GM23338 (cell line): ENCODE data around the gene WDR41. TPM values are rescaled to one million over a fixed set of nuclear protein-coding genes. Genes with fewer than 3 reads are reported as not detected.
"Not testable (repeated sequence)": the region's sequence is repeated elsewhere in the genome, so short reads cannot be mapped to it uniquely, and the experiment has no call there.

ENCODE experiments used
- ATAC-seq: fragments of 200-7000 bp; cut with Tn5 transposase; 3 replicates; pipeline ENCODE4 v1.9.1; 2020
- DNase-seq: peaks from one replicate; pipeline ENCODE4 v3.0.0-alpha.2; 2015; ENCODE audit warnings: low spot score
- H2AFZ ChIP-seq: fragments of 200-600 bp; sonication (generic); 2 replicates; pipeline ENCODE4 v1.8.0; 2016; ENCODE audit warnings: antibody characterized with exemption, mild to moderate bottlenecking, moderate library complexity
- H3F3A ChIP-seq: fragments of 200-600 bp; sonication (generic); replicated peaks from 2 replicates; pipeline ENCODE4 v1.8.0; 2017; ENCODE audit warnings: antibody characterized with exemption, mixed run types, low read depth
- H3K27ac ChIP-seq: fragments of 200-600 bp; sonication (generic); 2 replicates; pipeline ENCODE4 v1.6.1; 2016; ENCODE audit warnings: low read depth
- H3K27me3 ChIP-seq: fragments of 200-600 bp; sonication (generic); 2 replicates; pipeline ENCODE4 v1.8.0; 2016; ENCODE audit warnings: mild to moderate bottlenecking, mixed run types, moderate library complexity; ENCODE audit not compliant: insufficient read depth
- H3K36me3 ChIP-seq: fragments of 200-600 bp; sonication (generic); 2 replicates; pipeline ENCODE4 v1.8.0; 2016; ENCODE audit warnings: mild to moderate bottlenecking; ENCODE audit not compliant: insufficient read depth
- H3K4me1 ChIP-seq: fragments of 200-600 bp; sonication (generic); 2 replicates; pipeline ENCODE4 v1.8.0; 2016; ENCODE audit warnings: mild to moderate bottlenecking, moderate library complexity; ENCODE audit not compliant: insufficient read depth
- H3K4me2 ChIP-seq: fragments of 200-600 bp; sonication (generic); 2 replicates; pipeline ENCODE4 v1.7.1; 2017; ENCODE audit warnings: mixed run types
- H3K4me3 ChIP-seq: fragments of 200-600 bp; sonication (generic); 2 replicates; pipeline ENCODE4 v1.6.1; 2016; ENCODE audit warnings: mixed run types
- H3K79me2 ChIP-seq: fragments of 200-600 bp; sonication (generic); replicated peaks from 2 replicates; pipeline ENCODE4 v1.8.0; 2017; ENCODE audit warnings: mild to moderate bottlenecking; ENCODE audit not compliant: insufficient read depth
- H3K9me2 ChIP-seq: fragments of 200-600 bp; sonication (generic); 2 replicates; pipeline ENCODE4 v1.8.0; 2017; ENCODE audit not compliant: insufficient read depth
- H4K20me1 ChIP-seq: fragments of 200-600 bp; sonication (generic); replicated peaks from 2 replicates; pipeline ENCODE4 v1.8.0; 2017; ENCODE audit warnings: mild to moderate bottlenecking; ENCODE audit not compliant: insufficient read depth
- H3K27ac Mint-ChIP-seq: 2 replicates; pipeline ENCODE4 v1.8.0; 2020; ENCODE audit warnings: inconsistent platforms, mild to moderate bottlenecking, moderate library complexity, mixed read lengths
- H3K27me3 Mint-ChIP-seq: 3 replicates; pipeline ENCODE4 v1.8.0; 2022; ENCODE audit warnings: low read depth, mild to moderate bottlenecking, moderate library complexity, mixed read lengths, inconsistent platforms; ENCODE audit not compliant: insufficient read depth, poor library complexity
- H3K36me3 Mint-ChIP-seq: 3 replicates; pipeline ENCODE4 v1.8.0; 2021; ENCODE audit warnings: low read depth, mild to moderate bottlenecking, inconsistent platforms, moderate library complexity, mixed read lengths
- H3K4me1 Mint-ChIP-seq: 3 replicates; pipeline ENCODE4 v1.8.0; 2020; ENCODE audit warnings: mild to moderate bottlenecking, inconsistent platforms, mixed read lengths
- H3K4me3 Mint-ChIP-seq: 3 replicates; pipeline ENCODE4 v1.8.0; 2021; ENCODE audit warnings: moderate library complexity, mild to moderate bottlenecking, inconsistent platforms, mixed read lengths
- H3K9me3 Mint-ChIP-seq: 3 replicates; pipeline ENCODE4 v1.8.0; 2020; ENCODE audit warnings: moderate library complexity, mild to moderate bottlenecking, inconsistent platforms, mixed read lengths
- EZH2 ChIP-seq: fragments of 200-600 bp; sonication (generic); IDR thresholded peaks from one replicate; pipeline ENCODE4 v1.8.0; 2017; ENCODE audit warnings: antibody characterized with exemption, mild to moderate bottlenecking, low read depth; ENCODE audit not compliant: unreplicated experiment
- JUNB ChIP-seq: IDR thresholded peaks from one replicate; pipeline ENCODE4 v1.6.1; 2016; ENCODE audit warnings: antibody characterized with exemption; ENCODE audit not compliant: unreplicated experiment
- NANOG ChIP-seq: IDR thresholded peaks from 2 replicates; pipeline ENCODE4 v1.6.1; 2016; ENCODE audit warnings: antibody characterized with exemption, borderline replicate concordance
- ZNF114 ChIP-seq: fragments of 250-450 bp; sonication (Bioruptor Pico); IDR thresholded peaks from 2 replicates; pipeline ENCODE4 v1.5.0; 2020; ENCODE audit warnings: mild to moderate bottlenecking, moderate library complexity
- ZNF331 ChIP-seq: fragments of 250-450 bp; sonication (Bioruptor Pico); IDR thresholded peaks from 2 replicates; pipeline ENCODE4 v1.5.0; 2020; ENCODE audit warnings: low read depth, mild to moderate bottlenecking, moderate library complexity
- polyA plus RNA-seq: library from polyadenylated mRNA; unstranded; fragments of >200 nt; fragmentation: Nextera tagmentation; extraction: Ambion mirVana; gene quantifications from 2 replicates; pipeline ENCODE4 v1.2.1, GENCODE V29; 2016
- total RNA-seq: library from RNA; depleted of rRNA; stranded (reverse); fragments of >200 nt; shearing (Covaris generic); gene quantifications from 2 replicates; pipeline ENCODE4 v1.2.3, GENCODE V29; 2014
- TF ChIP-seq, protein P1 (sequence below): IDR thresholded peaks from one replicate; pipeline ENCODE4 v1.6.1; 2018; ENCODE audit warnings: antibody characterized with exemption; ENCODE audit not compliant: unreplicated experiment
- TF ChIP-seq, protein P2 (sequence below): IDR thresholded peaks from 2 replicates; pipeline ENCODE4 v1.6.1; 2016; ENCODE audit warnings: antibody characterized with exemption

The WDR41 gene
- total and polyA plus RNA-seq, 2 experiments from 2014 or later = 19.1 to 40.4 TPM

DNA sequence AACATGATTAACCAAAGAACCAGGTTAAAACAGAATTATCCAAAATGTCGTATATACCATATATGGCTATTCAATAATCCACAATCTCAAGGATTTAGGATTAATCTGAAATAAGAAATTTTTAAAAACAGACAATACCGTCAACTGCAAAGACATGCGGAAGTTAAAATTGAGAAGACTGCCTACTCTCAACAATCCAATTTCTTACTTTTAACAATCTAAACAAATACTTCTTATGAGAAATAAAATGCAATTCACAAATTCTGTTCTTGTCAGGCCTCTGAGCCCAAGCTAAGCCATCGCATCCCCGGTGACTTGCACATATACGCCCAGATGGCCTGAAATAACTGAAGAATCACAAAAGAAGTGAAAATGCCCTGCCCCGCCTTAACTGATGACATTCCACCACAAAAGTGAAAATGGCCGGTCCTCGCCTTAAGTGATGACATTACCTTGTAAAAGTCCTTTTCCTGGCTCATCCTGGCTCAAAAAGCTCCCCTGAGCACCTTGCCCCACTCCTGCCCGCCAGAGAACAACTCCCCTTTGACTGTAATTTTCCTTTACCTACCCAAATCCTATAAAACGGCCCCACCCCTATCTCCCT, 1.3 kb downstream of the WDR41 start:
- ATAC-seq, H4K20me1 ChIP-seq, H3K9me3 Mint-ChIP-seq, H3F3A ChIP-seq, H3K36me3 ChIP-seq, H3K27ac ChIP-seq, H3K9me2 ChIP-seq, H3K4me1 Mint-ChIP-seq, H3K27me3 Mint-ChIP-seq, H3K36me3 Mint-ChIP-seq: not testable (repeated sequence)
- Histone ChIP-seq H3K4me3 (peak overlapping the region; percentile 85), H3K4me1 (peaks cover 12% of the 10 kb centered on the region), H3K27me3 (peaks cover 22% of the 10 kb centered on the region; the same call in 1 of the 2 replicates), H2AFZ (peak overlapping the region; percentile 97), H3K4me2 (peak overlapping the region; percentile 93), H3K79me2 (peaks cover 25% of the 10 kb centered on the region)
- peak; percentile 29 for DNase-seq
- peak overlapping the region; percentile 90 for H3K4me3 Mint-ChIP-seq
- H3K27ac Mint-ChIP-seq = peak overlapping the region; percentile 87

DNA sequence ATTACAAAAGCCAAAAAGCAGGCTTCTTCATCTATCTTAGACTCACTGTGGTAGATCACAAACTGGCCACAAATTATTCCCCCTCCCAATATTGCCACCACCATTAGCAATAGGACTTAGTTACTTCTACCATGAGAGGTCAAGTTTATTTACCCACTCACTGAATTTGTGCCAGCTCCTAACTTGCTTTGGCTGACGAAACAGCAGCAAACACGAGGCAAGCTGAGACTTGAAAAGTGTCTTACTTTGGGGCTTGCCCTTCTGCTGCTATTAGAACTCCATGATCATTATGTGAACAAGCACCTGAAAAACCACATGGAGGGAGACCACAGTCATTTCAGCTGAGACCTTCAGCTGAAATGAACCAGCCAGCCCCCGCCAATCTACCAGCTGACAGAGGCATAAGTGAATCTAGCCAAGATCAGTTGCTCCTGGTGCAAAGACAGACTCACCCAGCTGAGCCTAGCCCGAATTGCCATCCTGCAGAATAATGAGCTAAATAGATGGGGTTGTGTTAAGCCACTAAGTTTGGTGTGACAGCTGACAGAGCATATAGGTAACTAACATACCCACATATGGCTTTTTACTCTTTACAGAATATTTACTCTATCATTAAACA, 5.7 kb downstream of the WDR41 start:
- H4K20me1 ChIP-seq = no peaks in the 10 kb centered on the region
- H3K4me1 ChIP-seq = peaks cover 8% of the 10 kb centered on the region
- H3F3A ChIP-seq = no peaks in the 10 kb centered on the region
- Mint-ChIP-seq H3K4me1 (peaks cover 8% of the 10 kb centered on the region), H3K9me3 (no peaks in the 10 kb centered on the region), H3K36me3 (peaks cover 25% of the 10 kb centered on the region), H3K27ac (no peak overlapping the region), H3K27me3 (peaks cover 3% of the 10 kb centered on the region), H3K4me3 (no peak overlapping the region)
- ATAC-seq (no peak), DNase-seq (no peak)
- no peaks in the 10 kb centered on the region for H3K27me3 ChIP-seq
- no peaks in the 10 kb centered on the region for H3K36me3 ChIP-seq
- H3K4me2 ChIP-seq = no peak overlapping the region
- TF ChIP-seq, protein P1, sequence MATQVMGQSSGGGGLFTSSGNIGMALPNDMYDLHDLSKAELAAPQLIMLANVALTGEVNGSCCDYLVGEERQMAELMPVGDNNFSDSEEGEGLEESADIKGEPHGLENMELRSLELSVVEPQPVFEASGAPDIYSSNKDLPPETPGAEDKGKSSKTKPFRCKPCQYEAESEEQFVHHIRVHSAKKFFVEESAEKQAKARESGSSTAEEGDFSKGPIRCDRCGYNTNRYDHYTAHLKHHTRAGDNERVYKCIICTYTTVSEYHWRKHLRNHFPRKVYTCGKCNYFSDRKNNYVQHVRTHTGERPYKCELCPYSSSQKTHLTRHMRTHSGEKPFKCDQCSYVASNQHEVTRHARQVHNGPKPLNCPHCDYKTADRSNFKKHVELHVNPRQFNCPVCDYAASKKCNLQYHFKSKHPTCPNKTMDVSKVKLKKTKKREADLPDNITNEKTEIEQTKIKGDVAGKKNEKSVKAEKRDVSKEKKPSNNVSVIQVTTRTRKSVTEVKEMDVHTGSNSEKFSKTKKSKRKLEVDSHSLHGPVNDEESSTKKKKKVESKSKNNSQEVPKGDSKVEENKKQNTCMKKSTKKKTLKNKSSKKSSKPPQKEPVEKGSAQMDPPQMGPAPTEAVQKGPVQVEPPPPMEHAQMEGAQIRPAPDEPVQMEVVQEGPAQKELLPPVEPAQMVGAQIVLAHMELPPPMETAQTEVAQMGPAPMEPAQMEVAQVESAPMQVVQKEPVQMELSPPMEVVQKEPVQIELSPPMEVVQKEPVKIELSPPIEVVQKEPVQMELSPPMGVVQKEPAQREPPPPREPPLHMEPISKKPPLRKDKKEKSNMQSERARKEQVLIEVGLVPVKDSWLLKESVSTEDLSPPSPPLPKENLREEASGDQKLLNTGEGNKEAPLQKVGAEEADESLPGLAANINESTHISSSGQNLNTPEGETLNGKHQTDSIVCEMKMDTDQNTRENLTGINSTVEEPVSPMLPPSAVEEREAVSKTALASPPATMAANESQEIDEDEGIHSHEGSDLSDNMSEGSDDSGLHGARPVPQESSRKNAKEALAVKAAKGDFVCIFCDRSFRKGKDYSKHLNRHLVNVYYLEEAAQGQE = no peak
- no peak overlapping the region for H3K27ac ChIP-seq
- no peak overlapping the region for H2AFZ ChIP-seq
- H3K79me2 ChIP-seq = peaks cover 25% of the 10 kb centered on the region
- no peaks in the 10 kb centered on the region for H3K9me2 ChIP-seq
- no peak overlapping the region for H3K4me3 ChIP-seq

DNA sequence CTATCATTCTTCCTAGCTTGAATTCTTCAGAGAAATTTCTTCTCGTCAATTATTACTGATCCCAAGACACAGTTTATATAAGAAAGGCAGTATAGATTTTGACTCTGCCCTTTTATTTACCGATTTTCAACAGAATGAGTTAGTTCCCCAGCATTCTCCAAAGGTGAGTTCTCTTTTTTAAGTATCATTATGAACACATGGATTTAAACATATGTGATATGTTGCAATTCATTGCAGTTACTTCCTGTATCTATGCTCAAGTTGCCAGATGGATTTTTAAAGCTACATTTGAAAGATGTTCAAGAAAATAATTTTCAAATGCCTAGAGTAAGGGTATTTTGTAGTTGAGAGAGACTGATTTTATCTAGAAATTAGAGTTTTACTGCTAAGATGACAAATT, 8.4 kb downstream of the WDR41 start:
- Histone ChIP-seq H3K27ac (no peak overlapping the region), H3F3A (no peaks in the 10 kb centered on the region), H4K20me1 (no peaks in the 10 kb centered on the region), H2AFZ (no peak overlapping the region), H3K9me2 (no peaks in the 10 kb centered on the region), H3K36me3 (no peaks in the 10 kb centered on the region), H3K4me1 (no peaks in the 10 kb centered on the region), H3K4me3 (no peak overlapping the region), H3K79me2 (0 out of 2 replicates have a peak, but pooled peaks cover 3% of the 10 kb centered on the region), H3K27me3 (no peaks in the 10 kb centered on the region), H3K4me2 (no peak overlapping the region)
- no peak overlapping the region for H3K4me3 Mint-ChIP-seq
- H3K27ac Mint-ChIP-seq = no peak overlapping the region
- H3K9me3 Mint-ChIP-seq = peaks cover 10% of the 10 kb centered on the region; the same call in 2 of the 3 replicates
- ATAC-seq (no peak), DNase-seq (no peak)
- H3K27me3 Mint-ChIP-seq = no peaks in the 10 kb centered on the region
- peaks cover 37% of the 10 kb centered on the region for H3K36me3 Mint-ChIP-seq
- H3K4me1 Mint-ChIP-seq = no peaks in the 10 kb centered on the region
- TF ChIP-seq ZNF331 (CRISPR knock-in tag) (no peak), EZH2 (no peak), JUNB (no peak), NANOG (no peak), ZNF114 (CRISPR knock-in tag) (no peak)
- TF ChIP-seq, protein P1 = no peak
- TF ChIP-seq, protein P2, sequence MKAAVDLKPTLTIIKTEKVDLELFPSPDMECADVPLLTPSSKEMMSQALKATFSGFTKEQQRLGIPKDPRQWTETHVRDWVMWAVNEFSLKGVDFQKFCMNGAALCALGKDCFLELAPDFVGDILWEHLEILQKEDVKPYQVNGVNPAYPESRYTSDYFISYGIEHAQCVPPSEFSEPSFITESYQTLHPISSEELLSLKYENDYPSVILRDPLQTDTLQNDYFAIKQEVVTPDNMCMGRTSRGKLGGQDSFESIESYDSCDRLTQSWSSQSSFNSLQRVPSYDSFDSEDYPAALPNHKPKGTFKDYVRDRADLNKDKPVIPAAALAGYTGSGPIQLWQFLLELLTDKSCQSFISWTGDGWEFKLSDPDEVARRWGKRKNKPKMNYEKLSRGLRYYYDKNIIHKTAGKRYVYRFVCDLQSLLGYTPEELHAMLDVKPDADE = no peak
